Measurements from ENCODE around the gene ENTREP3.
"Not testable (repeated sequence)": the region's sequence is repeated elsewhere in the genome, so short reads cannot be mapped to it uniquely, and the experiment has no call there.

The ENTREP3 gene

GRCh38 chr1:155250633-155251449, 4.4 kb downstream of the ENTREP3 start:
- DNase-seq (ENCODE audit: low read depth): peak; percentile 93

DNA sequence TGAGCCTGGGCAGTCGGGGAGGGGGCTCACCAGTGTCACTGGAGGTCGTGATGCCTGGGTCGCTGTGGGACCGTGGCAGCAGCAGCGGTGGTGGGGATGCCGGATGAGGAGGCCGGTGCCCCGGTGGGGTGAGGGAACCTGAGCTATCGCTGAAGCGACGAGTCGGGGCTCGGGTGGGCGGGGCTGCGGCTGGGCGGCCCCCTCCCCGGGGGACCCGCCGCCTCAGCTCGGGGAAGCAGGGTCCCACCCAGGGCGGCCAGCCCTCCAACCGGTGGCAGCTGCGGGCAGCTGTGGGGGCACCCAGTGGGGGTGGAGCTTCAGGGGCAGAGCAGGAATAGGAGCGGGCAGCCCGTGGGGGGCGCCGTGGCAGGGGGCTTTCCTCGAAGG, 5.0 kb downstream of the ENTREP3 start:
- no peak for DNase-seq (ENCODE audit: low read depth)

DNA sequence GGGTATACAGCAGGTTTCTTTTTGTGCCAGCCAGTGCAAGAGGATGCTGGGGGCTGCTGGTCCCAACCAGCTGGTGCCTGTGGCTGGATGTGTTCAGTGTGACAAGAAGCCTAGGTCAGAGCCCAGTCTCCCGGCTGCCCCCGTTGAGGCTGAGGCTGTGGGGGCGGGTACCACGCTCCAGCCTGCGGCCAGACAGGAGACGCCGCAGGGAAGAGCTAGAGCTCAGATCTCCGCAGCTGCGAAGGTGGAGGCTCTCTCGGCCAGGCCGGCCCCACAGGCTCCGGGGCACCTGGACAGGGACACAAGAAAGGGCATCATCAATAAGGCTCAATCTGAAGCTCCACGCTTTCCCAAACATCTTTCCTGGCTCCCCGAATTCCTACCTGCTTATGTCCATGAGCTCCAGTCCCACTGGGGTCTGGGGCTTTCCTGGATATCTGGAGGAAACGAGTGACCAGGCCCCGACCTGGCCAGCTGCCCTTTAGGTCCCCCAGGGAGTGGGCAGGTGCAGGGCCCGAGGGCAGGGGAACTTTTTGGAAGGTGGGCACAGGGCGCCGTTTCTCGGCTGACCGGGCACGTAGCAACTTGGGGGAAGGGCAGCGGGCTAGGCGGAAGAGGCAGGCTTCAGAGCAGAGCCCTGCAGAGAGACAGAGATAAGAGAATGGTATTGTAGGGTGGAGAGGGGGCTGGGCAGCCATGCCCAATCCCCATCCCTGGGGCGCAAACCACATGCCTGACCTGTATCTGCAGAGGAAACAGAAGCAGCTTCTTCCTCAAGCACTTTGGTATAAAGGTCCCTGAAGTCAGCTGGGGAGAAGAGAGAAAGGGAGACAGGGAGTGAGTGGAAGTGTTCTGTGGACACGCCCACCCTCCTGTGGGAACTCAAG, 7.4 kb downstream of the ENTREP3 start:
- no peak for DNase-seq (ENCODE audit: low read depth)

DNA sequence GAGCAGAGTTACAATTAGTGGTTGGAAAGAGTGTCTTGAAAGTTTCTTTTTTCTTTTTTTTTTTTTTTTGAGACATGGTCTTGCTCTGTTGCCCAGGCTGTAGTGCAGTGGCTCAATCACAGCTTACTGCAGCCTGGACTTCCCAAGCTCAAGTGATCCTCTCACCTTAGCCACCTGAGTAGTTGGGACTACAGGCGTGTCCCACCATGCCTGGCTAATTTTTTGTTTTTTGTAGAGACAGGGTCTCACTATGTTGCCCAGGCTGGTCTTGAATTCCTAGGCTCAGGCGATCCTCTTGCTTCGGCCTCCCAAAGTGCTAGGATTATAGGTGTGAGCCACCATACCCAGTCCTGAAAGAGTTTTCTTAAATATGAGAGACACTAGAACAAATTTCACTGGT, 8.5 kb downstream of the ENTREP3 start:
- DNase-seq (ENCODE audit: low read depth): not testable (repeated sequence)

- DNase-seq (ENCODE audit: low read depth): no peak
Observed at GRCh38 chr1:155245163-155245524, 10.1 kb downstream of the ENTREP3 start.

DNA sequence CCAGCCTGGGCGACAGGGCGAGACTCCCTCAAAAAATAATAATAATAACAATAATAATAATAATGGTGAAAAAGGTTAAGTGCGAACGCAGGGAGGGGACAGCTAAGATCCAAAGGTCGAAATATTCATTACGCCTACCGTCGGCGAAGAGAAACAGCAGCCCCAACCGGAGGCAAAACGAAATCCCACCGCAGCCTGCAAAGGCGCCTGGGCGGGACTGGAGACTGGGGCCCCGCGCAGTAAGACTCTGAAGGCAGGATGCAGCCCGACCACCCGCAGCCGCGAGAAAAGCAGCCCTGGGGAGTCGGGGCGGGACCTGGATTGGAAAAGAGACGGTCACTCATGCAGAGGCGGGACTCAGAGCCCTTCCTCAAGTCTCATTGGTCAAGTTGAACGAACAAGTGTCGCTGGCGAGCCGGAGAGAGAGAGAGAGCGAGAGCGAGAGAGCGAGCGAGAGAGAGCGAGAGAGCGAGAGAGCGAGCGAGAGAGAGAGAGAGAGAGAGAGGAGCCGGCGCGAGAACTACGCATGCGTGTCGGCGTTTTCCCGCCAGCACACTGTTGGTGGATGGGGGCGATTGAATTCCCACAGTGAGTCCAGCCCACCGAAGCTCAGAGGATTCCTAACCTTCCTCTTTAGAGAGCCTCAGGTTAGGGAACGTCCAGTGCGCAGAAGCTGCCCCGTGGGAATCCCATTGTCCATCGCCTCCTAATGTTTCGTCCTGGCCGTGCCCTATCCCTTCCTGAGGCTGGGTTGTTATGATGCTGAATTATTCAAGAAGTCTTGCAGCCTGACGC, 10.7 kb downstream of the ENTREP3 start:
- peak; percentile 89 for DNase-seq (ENCODE audit: low read depth)

DNA sequence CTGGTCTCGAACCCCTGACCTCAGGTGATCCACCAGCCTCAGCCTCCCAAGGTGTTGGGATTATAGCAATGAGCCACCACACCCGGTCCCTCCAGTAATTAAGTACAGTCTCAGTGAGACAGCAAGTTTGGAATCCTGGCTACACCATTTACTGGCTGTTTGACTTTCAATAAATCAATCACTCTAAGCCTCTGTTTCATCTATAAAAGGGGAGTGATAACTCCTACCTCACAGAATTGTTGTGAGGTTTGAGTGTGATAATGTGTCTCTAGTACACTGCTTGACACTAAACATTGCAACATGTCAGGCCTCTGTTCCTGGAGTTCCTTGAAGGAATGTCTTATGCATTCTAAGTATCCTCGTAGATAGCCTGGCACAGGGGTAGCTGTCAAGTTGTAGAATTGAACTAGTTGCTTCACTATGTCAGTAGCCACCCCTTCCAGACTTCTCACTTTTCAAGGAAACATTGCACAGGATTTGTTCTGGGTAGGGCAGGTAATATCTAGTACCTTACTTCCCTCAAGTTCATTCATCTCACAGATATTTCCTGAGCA, 12.4 kb downstream of the ENTREP3 start:
- DNase-seq (ENCODE audit: low read depth): no peak

DNA sequence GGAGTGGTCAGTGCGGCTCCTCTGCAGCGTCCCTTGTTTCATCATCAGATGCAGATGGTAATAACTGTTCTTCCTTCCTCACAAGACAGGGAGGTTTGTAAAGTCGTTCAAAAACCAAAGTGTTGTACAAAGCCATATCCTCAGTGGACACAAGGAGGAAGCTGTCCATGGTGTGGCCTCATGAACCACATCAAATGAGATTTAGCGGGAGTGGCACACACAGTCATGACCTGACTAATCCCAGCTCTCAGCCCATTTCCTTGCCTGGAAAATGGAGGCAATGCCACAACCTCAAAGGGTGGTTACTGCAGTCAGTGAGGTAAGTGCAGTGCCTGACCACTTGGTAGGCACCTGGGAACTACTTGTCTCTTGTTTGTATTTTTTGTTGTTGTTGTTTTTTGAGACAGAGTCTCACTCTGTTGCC, 13.4 kb downstream of the ENTREP3 start:
- DNase-seq (ENCODE audit: low read depth): no peak

- peak; percentile 43 for DNase-seq (ENCODE audit: low read depth)
Observed at GRCh38 chr1:155241069-155241679, 14.1 kb downstream of the ENTREP3 start.

DNA sequence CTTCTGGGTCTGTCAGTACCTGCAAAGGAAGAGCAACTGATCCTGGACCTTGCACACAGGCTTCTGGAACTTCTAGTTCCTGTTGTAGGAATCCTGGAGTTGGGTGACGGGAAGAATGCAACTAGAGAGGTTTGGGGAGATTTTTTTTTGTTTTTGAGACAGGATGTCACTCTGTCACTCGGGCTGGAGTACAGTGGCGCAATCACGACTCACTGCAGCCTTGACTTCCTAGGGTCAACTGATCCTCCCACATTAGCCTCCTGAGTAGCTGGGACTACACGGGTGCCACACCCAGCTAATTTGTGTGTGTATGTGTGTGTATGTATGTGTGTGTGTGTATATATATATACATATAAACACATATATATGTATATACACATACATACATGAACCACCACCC, 18.8 kb downstream of the ENTREP3 start:
- no peak for DNase-seq (ENCODE audit: low read depth)

GRCh38 chr1:155235375-155235774, 19.9 kb downstream of the ENTREP3 start:
- not testable (repeated sequence) for DNase-seq (ENCODE audit: low read depth)

GRCh38 chr1:155233502-155233901, 21.8 kb downstream of the ENTREP3 start:
- not testable (repeated sequence) for DNase-seq (ENCODE audit: low read depth)

GRCh38 chr1:155232001-155232978, 23.0 kb downstream of the ENTREP3 start:
- not testable (repeated sequence) for DNase-seq (ENCODE audit: low read depth)

GRCh38 chr1:155231302-155231701, 24.0 kb downstream of the ENTREP3 start:
- DNase-seq (ENCODE audit: low read depth): not testable (repeated sequence)

DNA sequence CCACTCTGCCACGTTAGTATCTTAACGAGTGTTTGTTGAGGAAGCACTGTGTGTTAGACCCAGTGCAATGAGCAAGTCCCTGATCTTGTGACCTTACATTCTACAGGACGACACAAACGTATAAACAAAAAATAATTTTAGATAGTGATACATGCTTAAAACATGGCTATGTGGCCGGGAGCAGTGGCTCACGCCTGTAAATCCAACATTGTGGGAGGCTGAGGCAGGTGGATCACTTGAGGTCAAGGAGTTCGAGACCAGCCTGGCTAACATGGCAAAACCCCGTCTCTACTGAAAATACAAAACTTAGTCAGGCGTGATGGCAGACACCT, 27.2 kb downstream of the ENTREP3 start:
- DNase-seq (ENCODE audit: low read depth): no peak

DNA sequence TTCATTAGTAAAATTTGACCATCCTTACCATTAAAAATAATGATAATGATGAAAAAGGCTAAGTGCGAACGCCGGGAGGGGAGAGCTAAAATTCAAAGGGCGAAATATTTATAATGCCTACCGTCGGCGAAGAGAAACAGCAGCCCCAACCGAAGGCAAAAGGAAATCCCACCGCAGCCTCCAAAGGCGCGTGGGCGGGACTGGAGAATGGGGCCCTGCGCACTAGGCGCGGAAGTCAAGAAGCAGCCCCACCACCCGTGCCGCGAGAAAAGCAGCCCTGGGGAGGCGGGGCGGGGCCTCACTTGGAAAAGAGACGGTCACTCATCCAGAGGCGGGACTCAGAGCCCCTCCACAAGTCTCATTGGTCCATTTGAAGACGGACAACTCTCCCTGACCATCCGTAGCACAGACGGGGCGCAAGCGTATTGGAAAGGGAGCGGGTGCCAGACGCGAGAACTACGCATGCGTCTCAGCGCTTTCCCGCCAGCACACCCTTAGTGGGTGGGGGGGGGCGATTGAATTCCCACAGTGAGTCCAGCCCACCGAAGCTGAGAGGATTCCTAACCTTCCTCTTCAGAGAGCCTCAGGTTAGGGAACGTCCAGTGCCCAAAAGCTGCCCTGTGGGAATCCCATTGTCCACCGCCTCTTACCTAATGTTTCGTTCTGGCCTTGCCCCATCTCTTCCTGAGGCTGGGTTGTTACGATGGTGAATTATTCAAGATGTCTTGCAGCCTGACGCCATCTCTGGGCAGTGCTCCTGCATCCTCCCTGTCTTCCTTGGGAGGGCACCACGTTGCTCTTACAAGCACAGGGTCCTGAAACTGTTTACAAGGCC, 27.8 kb downstream of the ENTREP3 start:
- DNase-seq (ENCODE audit: low read depth): peak; percentile 100

DNA sequence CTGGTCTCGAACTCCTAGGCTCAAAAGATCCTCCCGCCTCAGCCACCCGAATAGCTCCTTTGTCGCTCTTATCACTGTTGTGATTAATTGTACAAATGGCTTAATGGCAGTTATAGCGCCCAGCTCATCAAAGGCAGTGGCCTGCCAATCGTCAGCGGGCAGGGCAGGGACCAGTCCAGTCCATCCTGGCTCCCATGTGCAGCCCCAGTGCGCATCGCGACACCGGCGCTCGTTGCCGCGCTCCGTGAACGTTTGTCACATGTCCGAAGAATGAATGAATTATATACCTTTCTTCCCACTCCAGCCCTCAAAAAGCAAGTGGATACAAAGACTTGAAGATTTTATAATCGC, 28.4 kb downstream of the ENTREP3 start:
- DNase-seq (ENCODE audit: low read depth): no peak

DNA sequence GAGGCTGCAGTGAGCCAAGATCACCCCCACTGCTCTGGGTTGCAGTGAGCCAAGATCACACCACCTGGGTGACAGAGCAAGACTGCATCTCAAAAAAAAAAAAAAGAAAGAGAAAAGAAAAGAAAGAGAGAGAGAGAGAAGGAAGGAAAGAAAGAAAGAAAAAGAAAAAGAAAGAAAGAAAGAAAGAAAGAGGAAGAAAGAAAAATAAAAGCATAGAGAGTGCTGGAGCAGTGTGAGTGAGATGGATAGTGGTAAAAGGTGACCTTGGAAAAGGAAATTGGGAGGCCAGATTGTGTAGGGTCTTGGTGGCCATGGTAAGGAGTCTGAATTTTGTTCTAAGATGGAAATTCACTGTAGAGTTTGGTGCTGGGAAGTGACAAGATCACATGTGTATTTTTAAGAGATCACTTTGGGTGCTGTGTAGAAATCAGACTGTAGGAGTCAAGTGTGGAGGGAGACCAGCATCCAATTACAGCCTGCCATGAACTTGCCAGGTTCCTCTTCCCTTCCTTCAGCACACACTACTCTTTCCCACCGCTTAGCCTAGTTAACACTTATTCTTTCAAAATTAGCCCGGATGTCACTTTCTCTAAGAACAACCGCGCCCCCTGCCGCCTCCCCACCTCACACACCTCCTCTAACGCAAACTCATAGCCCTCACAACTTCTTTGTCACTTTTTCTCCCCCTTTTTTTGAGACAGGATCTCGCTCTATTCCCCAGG, 28.9 kb downstream of the ENTREP3 start:
- DNase-seq (ENCODE audit: low read depth): peak; percentile 84

DNA sequence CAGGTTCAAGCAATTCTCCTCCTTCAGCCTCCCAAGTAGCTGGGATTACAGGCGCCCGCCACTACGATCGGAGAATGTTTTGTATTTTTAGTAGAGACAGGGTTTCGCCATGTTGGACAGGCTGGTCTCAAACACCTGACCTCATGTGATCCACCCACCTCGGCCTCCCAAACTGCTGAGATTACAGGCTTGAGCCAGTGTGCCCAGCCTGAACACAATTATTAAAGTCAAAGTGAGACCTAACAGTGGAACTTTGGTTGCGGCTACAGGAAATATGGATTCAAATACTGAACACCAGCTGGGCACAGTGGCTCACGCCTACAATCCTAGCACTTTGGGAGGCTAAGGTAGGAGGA, 29.9 kb downstream of the ENTREP3 start:
- not testable (repeated sequence) for DNase-seq (ENCODE audit: low read depth)

Data from activated T-helper 1 cell treated with Interleukin-2 at 50 U/mL for 16 hours (primary cell).